Fibroblast of peridontal ligament (primary cell): ENCODE measurements around the gene NDUFA1.
"Not testable (repeated sequence)": the region's sequence is repeated elsewhere in the genome, so short reads cannot be mapped to it uniquely, and the experiment has no call there.

ENCODE experiments used
- DNase-seq: peaks from one replicate; pipeline ENCODE4 v3.0.0-alpha.2; 2010; ENCODE audit errors: extremely low read depth

Gene NDUFA1

GRCh38 chrX:119900976-119901375, 29.3 kb downstream of the NDUFA1 start:
- no peak for DNase-seq

- no peak for DNase-seq
These were observed 44.7 kb downstream of the NDUFA1 start for GRCh38 chrX:119916310-119916709.

GRCh38 chrX:119917877-119918276, 46.2 kb downstream of the NDUFA1 start:
- DNase-seq = no peak

- DNase-seq = no peak
These were observed 48.4 kb downstream of the NDUFA1 start for GRCh38 chrX:119919835-119920585.

GRCh38 chrX:119922391-119922790, 50.8 kb downstream of the NDUFA1 start:
- DNase-seq = not testable (repeated sequence)
